HEK293 (cell line): ENCODE results near the gene RASSF1.

Experiments
- ZBTB11 ChIP-seq: fragments of 450-650 bp; formaldehyde crosslinking; conservative IDR thresholded peaks from 2 replicates; pipeline ENCODE4 v1.5.1; 2016; ENCODE audit warnings: low read depth, missing biosample characterization, missing genetic modification characterization
- ZBTB8A ChIP-seq: fragments of 450-650 bp; formaldehyde crosslinking; IDR thresholded peaks from 2 replicates; pipeline ENCODE4 v1.5.1; 2016; ENCODE audit warnings: missing biosample characterization, missing genetic modification characterization
- ZNF132 ChIP-seq: fragments of 450-650 bp; formaldehyde crosslinking; IDR thresholded peaks from 2 replicates; pipeline ENCODE4 v1.5.1; 2017; ENCODE audit warnings: missing biosample characterization, missing genetic modification characterization, borderline replicate concordance
- ZNF274 ChIP-seq, 2 experiments: fragments of 200-500 bp in 1 of 2; fragments of 450-650 bp in 1 of 2; sonication (Bioruptor generic) in 1 of 2; formaldehyde crosslinking in 1 of 2; IDR thresholded peaks; 2 replicates each; pipeline versions ENCODE4 v1.5.1 to v1.6.1; 2014 to 2016; ENCODE audit warnings: borderline replicate concordance in 1 of 2, inconsistent platforms in 1 of 2, low read length in 1 of 2, missing biosample characterization in 1 of 2, missing genetic modification characterization in 1 of 2
- ZNF280C ChIP-seq: fragments of 450-650 bp; formaldehyde crosslinking; IDR thresholded peaks from 2 replicates; pipeline ENCODE4 v1.5.1; 2016; ENCODE audit warnings: missing biosample characterization, missing genetic modification characterization
- ZNF624 ChIP-seq: fragments of 450-650 bp; formaldehyde crosslinking; IDR thresholded peaks from 2 replicates; pipeline ENCODE4 v1.5.1; 2017; ENCODE audit warnings: missing biosample characterization, missing genetic modification characterization
- ZNF707 ChIP-seq: fragments of 450-650 bp; formaldehyde crosslinking; IDR thresholded peaks from 2 replicates; pipeline ENCODE4 v1.5.1; 2016; ENCODE audit warnings: missing biosample characterization, missing genetic modification characterization
- TF ChIP-seq, protein P1 (sequence below): fragments of 450-650 bp; formaldehyde crosslinking; IDR thresholded peaks from 2 replicates; pipeline ENCODE4 v1.5.1; 2016; ENCODE audit warnings: missing biosample characterization, missing genetic modification characterization

- no peak for TF ChIP-seq ZNF280C (tag by site-specific recombination)
- no peak for TF ChIP-seq ZBTB8A (tag by site-specific recombination)
- TF ChIP-seq, protein P1, sequence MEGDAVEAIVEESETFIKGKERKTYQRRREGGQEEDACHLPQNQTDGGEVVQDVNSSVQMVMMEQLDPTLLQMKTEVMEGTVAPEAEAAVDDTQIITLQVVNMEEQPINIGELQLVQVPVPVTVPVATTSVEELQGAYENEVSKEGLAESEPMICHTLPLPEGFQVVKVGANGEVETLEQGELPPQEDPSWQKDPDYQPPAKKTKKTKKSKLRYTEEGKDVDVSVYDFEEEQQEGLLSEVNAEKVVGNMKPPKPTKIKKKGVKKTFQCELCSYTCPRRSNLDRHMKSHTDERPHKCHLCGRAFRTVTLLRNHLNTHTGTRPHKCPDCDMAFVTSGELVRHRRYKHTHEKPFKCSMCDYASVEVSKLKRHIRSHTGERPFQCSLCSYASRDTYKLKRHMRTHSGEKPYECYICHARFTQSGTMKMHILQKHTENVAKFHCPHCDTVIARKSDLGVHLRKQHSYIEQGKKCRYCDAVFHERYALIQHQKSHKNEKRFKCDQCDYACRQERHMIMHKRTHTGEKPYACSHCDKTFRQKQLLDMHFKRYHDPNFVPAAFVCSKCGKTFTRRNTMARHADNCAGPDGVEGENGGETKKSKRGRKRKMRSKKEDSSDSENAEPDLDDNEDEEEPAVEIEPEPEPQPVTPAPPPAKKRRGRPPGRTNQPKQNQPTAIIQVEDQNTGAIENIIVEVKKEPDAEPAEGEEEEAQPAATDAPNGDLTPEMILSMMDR (tag by site-specific recombination): no peak
- no peak for TF ChIP-seq ZNF274 (IDR thresholded peaks at IDR 0.05; ENCODE audit: low read length)
- TF ChIP-seq ZNF274 (tag by site-specific recombination; IDR thresholded peaks at IDR 0.05; ENCODE audit: borderline replicate concordance): no peak
- no peak for TF ChIP-seq ZNF132 (tag by site-specific recombination)
- TF ChIP-seq ZNF624 (tag by site-specific recombination): no peak
- TF ChIP-seq ZNF707: no peak
- no peak for TF ChIP-seq ZBTB11
These were observed 25.2 kb upstream of the RASSF1 start for GRCh38 chr3:50365842-50366220.
